Measurements from ENCODE around the gene SLIT3.

Gene SLIT3

GRCh38 chr5:169098331-169099121, 202.4 kb downstream of the SLIT3 start:
- DNase-seq = no peak

DNA sequence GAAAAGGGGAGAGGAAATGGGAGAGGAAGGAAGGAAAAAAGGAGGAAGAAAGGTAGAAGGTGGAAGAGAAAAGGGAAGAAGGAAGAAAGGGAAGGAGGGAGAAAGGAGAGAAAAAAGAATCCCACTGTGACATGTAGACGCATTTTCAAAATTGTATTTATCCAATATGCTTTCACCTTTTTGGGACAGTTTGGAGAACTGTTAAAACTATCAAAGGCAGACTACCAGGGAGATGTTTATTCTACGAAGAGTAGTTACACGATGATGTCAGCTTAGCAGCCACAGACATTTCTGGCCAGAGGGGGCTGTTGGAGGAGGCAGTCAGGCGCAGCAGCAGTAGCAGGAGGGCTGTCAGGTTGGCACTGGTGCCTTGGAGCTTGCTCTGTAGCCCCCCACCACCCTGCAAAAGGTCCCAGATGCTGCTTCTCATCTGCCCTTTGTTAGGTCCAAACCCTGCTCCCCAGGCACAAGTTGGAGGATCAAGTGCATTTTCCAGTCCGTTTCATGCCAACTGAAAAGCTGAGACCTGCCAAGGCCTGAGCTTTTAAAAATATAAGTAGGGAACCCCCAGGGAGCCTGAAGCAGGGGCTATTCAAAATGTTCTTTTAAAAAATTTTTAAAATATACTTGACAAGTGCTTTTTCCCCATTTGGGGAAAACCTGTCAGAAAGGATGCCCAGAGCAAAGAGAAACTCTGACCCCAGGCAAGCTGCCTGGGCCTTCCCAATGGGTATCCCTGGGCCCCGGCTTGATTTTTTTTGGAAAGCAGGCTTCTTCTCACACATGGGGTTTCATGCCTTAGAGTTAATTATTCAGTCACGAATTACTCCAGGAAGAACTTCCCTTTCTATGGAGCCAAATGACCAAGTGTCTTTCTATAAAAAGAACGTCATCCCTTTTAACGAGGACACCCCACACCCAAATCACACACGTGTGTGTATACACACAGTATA, 203.3 kb downstream of the SLIT3 start:
- no peak for DNase-seq

DNA sequence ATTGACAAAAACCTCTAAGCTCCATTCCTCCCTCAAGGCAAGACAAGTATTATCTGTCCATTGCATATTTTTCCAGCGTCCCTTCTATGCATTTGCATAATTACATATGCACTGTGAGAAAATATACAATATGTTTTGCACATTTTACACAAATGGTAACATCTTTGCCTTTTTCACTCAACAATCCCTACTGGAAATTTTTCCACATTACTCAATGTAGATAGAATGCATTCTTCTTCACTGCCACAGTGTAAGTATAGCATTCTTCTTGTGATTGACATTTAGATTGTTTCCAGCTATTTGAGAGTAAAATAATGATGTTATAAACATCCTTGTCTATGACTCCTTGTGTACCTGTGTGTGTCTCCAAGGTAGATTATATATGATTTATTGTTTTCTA, 205.0 kb downstream of the SLIT3 start:
- DNase-seq = no peak

- no peak for DNase-seq
These were observed 205.5 kb downstream of the SLIT3 start for GRCh38 chr5:169095410-169095960.

DNA sequence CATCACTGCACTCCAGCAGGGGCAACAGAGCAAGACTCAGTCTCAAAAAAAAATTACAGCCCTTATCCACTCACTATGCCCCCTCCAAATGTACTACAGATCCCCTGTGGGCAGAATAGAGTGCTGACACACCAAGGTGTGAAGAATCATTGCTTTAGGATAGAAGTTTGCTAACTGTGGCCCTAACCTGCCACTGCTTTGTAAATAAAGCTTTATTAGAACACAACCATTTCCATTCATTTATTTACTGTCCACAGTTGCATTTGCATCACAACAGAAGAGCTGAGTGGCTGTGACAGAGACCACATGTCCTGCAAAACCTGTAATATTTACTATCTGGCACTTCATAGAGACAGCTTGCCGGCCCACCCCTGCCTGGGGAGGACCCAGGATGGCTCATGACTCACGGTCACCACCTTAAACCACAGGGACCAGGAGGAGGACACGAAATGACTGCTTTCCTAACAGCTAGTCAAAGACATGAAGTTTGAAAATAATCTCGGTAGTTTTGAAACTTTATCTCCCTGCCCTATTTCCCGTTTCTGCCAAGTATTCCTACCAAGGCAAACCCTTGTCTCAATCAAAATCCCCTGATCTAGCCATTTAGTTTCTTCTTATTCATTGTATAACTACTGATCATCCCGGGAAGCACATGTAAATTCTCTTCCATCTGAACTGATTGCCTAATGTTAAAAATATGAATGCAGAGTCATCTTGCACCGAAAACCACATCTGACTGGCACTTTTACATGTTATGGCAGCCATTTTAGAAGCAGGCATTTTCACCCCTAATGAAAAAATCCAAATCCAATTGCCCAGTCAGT, 206.1 kb downstream of the SLIT3 start:
- DNase-seq = no peak

GRCh38 chr5:169091396-169091980, 209.5 kb downstream of the SLIT3 start:
- no peak for DNase-seq

DNA sequence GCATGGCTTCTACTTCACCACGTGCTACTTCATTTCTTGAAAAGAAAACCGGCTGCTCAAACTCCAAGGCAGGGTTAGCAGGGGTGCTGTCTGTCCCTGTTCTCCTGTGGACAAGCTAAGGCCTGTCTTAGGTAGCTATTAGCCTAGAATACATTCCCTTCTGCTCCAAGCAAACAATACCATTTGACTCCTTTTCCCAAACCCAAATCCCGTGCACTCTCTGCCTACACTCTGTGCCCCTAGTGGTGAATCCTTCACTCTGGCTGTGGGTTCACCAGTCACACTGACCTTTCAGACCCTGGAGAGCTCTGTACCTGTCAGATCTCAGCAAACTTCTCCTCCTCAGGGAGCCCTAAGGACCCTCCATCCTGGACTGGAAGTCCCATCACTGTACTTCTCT, 211.6 kb downstream of the SLIT3 start:
- no peak for DNase-seq

DNA sequence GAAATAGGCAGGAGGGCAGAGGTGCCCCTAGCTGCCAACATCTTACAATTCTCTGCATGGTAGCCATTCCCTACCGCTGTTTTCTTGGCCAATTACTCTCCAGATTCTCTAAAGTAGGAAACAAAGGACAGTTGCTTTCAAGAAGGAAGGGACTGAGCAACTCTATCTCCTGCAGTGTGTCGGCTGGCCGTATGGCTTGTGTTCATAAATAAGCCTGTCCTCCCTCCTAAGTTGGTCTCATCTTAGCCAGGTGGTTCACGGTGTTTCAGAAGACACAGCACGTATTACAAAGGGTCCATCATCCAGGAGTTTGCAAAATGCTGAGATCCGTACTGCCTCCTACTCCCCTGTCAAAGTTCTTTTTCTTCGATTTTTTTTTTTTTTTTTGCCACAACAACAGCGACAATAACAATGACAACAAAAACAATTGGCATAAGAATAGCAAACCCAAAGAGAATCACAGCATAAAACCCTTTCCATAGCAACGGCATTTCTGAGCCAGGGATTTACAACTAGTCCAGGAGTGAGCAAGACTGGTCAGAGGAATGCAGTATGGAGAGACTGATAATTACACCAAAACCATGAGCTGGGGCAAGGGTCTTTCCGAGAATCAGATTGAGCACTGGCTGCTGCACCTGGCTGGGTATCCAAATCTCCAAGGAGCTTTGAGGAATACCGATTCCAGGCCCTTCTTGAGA, 212.8 kb downstream of the SLIT3 start:
- no peak for DNase-seq

DNA sequence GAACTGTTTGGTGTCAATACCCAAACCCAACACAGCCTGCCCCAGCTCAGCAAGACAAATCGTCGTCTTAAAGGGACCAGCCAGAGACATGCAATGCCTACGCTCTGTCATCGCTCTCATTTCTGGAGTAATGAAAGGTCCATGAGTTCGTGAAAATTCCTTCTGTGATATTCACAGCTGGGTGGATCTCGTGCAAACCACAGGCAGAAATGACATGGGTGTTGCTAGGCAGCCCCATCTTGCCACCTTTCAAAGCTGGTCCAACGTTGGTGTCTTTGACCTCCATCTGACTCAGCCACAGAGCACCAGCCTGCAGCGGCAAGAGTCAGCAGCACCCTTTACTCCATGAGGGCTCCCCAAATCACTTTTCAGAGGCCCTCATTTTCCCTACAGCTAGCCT, 215.3 kb downstream of the SLIT3 start:
- DNase-seq = no peak

- no peak for DNase-seq
These were observed 215.7 kb downstream of the SLIT3 start for GRCh38 chr5:169085212-169085611.

- DNase-seq = no peak
These were observed 216.2 kb downstream of the SLIT3 start for GRCh38 chr5:169084775-169085174.

GRCh38 chr5:169083394-169084018, 217.4 kb downstream of the SLIT3 start:
- peak; percentile 83 for DNase-seq

- DNase-seq = no peak
These were observed 219.8 kb downstream of the SLIT3 start for GRCh38 chr5:169081000-169081724.

DNA sequence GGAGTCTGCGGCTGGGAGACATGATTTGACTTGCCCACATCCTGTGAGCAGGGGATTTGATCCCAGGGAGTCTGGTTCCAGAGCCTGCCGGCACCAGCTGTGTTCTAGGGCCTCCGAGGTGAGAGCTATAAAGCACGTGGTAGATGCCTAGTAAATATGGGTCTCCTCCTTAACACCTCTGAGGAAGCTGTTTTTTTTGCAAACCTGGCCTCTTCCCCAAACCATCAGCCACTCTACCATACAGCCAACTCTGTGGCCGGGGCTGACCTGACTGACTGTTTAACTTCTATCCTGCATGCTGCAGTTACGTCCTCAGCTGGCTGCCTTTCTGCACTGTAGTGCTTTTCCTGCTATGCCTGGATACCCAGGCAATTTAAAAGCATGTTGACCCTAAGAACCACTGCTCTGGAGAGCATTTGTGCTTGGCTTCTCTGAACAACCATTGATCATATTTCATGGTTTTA, 220.5 kb downstream of the SLIT3 start:
- no peak for DNase-seq

DNA sequence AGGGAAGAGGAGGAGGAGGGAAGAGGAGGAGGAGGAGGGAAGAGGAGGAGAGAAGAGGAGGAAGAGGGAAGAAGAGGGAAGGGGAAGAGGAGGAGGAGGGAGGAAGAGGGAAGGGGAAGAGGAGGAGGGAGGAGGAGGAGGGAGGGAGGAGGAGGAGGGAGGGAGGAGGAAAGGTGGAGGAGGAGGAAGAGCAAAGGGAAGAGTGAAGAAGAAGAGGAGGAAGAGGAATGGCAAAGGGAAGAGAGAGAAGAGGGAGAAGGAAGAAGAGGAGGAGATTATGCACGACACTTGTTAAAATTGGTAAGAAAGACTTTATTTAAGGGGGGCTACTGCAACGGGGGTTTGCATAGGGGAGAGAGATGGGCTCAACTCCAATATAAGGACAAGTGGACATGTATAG, 221.2 kb downstream of the SLIT3 start:
- DNase-seq = no peak

DNA sequence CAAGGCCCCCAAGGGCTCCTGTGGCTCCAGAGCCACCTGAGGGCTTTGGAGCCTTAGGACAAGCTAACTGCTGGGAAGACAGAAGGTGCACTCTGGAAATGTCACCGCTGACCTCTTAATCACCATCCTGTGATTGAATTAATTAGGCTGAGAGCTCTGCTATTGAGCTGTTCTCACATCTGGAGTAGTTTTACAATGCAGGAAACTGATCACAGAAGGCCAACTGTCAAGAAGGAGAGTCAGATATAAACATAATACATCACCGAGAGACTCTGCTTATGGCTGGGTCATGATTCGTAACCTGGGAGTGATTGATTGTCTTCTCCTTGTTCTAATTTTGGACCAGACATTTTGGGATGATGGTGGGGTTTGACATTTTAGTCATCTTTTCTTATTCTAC, 226.1 kb downstream of the SLIT3 start:
- DNase-seq = no peak

- no peak for DNase-seq
These were observed 228.7 kb downstream of the SLIT3 start for GRCh38 chr5:169072233-169072632.

DNA sequence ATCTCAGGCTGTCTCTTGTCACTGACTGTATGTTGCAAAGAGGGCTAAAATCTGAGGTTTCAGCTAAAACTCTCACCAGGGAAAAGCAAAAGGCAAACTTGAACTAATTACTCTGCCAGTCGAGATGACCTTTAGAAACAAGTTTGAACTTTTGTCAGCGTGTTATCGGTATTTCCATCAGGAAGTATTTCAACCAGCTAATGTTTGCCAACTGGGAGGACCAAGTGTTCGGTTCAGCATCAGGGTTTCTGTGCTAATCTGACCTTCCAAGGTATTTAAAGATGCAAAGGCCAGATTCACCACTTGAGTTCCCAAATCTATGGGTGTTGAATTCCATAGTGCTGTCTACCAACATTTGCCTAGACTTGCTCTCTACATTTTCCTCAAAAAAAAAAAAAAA, 230.5 kb downstream of the SLIT3 start:
- DNase-seq = no peak

GRCh38 chr5:169067751-169068173, 233.2 kb downstream of the SLIT3 start:
- no peak for DNase-seq

DNA sequence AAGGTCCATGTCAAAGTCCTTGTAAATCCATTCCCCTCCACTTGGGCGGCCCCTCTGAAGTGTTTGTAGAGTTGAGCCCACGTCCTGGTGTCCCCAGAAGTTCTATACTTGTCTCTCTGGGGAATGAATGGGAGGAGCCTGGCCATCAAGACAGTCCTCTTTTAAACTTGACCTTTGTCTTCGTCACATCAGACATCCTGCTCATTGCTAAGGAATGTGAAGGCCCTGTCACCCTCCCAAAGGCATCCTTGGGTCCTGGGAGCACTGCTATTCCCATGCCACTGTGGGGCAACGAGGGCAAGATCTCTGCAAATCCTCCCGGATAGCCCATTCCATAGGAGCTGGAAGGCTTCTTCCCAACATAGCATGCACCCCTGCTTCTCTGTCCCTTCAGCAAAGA, 235.5 kb downstream of the SLIT3 start:
- DNase-seq = no peak
